Calu3 (cell line): ENCODE measurements around the gene PLSCR4. TPM values are rescaled to one million over a fixed set of nuclear protein-coding genes. Genes with fewer than 3 reads are reported as not detected.

Experiments
- BruUV-seq: library from RNA; stranded (reverse); fragments of 400-500 nt; replicated peaks from 2 replicates; lab custom pipeline; 2021; lab: Mats Ljungman, UMichigan
- CTCF ChIA-PET: fragments of 300-600 bp; sonication (Branson Sonifier 250); formaldehyde crosslinking; loops from one replicate; lab custom pipeline; 2022; ENCODE audit warnings: antibody characterized with exemption; lab: Charles Lee
- DNase-seq: peaks from one replicate; pipeline ENCODE4 v3.0.0; 2022
- H3K27ac Mint-ChIP-seq: one replicate; pipeline ENCODE4 v1.8.0; 2022; ENCODE audit warnings: mixed read lengths; ENCODE audit not compliant: unreplicated experiment
- H3K27me3 Mint-ChIP-seq: one replicate; pipeline ENCODE4 v1.8.0; 2022; ENCODE audit warnings: mixed read lengths; ENCODE audit not compliant: unreplicated experiment
- H3K36me3 Mint-ChIP-seq: one replicate; pipeline ENCODE4 v1.8.0; 2022; ENCODE audit warnings: mild to moderate bottlenecking, moderate library complexity, mixed read lengths; ENCODE audit not compliant: insufficient read depth, unreplicated experiment
- H3K4me1 Mint-ChIP-seq: one replicate; pipeline ENCODE4 v1.8.0; 2022; ENCODE audit warnings: mild to moderate bottlenecking, low read depth, mixed read lengths; ENCODE audit not compliant: unreplicated experiment
- H3K4me3 Mint-ChIP-seq: one replicate; pipeline ENCODE4 v1.8.0; 2022; ENCODE audit warnings: mild to moderate bottlenecking, low read depth, moderate library complexity, mixed read lengths; ENCODE audit not compliant: unreplicated experiment
- H3K9me3 Mint-ChIP-seq: one replicate; pipeline ENCODE4 v1.8.0; 2022; ENCODE audit warnings: low read depth, mixed read lengths; ENCODE audit not compliant: unreplicated experiment
- CTCF ChIP-seq: fragments of 200-600 bp; IDR thresholded peaks from one replicate; pipeline ENCODE4 v1.8.0; 2022; ENCODE audit warnings: antibody characterized with exemption; ENCODE audit not compliant: unreplicated experiment
- intact Hi-C: fragments of 100-400 bp; cut with micrococcal nuclease; formaldehyde crosslinking; loops from one replicate; pipeline ENCODE4 v1.10.0; 2022; ENCODE audit not compliant: unreplicated experiment
- total RNA-seq: library from RNA; stranded (reverse); gene quantifications from 2 replicates; pipeline ENCODE4 v1.2.3, GENCODE V29; 2022

PLSCR4 gene
- total RNA-seq, 1 experiment from 2014 or later, result 10.2 TPM

GRCh38 chr3:146243559-146243958, 7.3 kb downstream of the PLSCR4 start:
- H3K36me3 Mint-ChIP-seq, result no peaks in the 10 kb centered on the region
- no peak overlapping the region for H3K4me3 Mint-ChIP-seq
- CTCF ChIA-PET, result no interaction called here
- no peaks in the 10 kb centered on the region for H3K4me1 Mint-ChIP-seq
- DNase-seq, result no peak
- no peak for TF ChIP-seq CTCF
- no TSS peak for BruUV-seq
- intact Hi-C loops, result no loop called here
- no peak overlapping the region for H3K27ac Mint-ChIP-seq
- H3K9me3 Mint-ChIP-seq, result peaks cover 3% of the 10 kb centered on the region
- H3K27me3 Mint-ChIP-seq, result no peaks in the 10 kb centered on the region

- no peak for TF ChIP-seq CTCF
- CTCF ChIA-PET, result interaction anchor here (0.8 kb wide), 1 partner anchor 86 kb away, joined by 3 read pairs; no protein-coding TSS in a partner anchor
- Mint-ChIP-seq H3K36me3 (no peaks in the 10 kb centered on the region), H3K27ac (no peak overlapping the region), H3K4me1 (no peaks in the 10 kb centered on the region), H3K4me3 (no peak overlapping the region), H3K27me3 (no peaks in the 10 kb centered on the region), H3K9me3 (peaks cover 6% of the 10 kb centered on the region)
- BruUV-seq, result no TSS peak
- no peak for DNase-seq
- intact Hi-C loops, result no loop called here
Measured at GRCh38 chr3:146241523-146242240, 9.2 kb downstream of the PLSCR4 start.

- no peak for TF ChIP-seq CTCF
- no TSS peak for BruUV-seq
- H3K27me3 Mint-ChIP-seq, result no peaks in the 10 kb centered on the region
- H3K4me3 Mint-ChIP-seq, result no peak overlapping the region
- peaks cover 14% of the 10 kb centered on the region for H3K9me3 Mint-ChIP-seq
- intact Hi-C loops, result no loop called here
- no peaks in the 10 kb centered on the region for H3K4me1 Mint-ChIP-seq
- no peak overlapping the region for H3K27ac Mint-ChIP-seq
- CTCF ChIA-PET, result interaction anchor here (0.6 kb wide), 1 partner anchor 320 kb away, joined by 4 read pairs; no protein-coding TSS in a partner anchor
- DNase-seq, result no peak
- H3K36me3 Mint-ChIP-seq, result no peaks in the 10 kb centered on the region
Measured at GRCh38 chr3:146233487-146233886, 17.4 kb downstream of the PLSCR4 start.

GRCh38 chr3:146227486-146227885, 23.4 kb downstream of the PLSCR4 start:
- DNase-seq, result no peak
- CTCF ChIA-PET, result interaction anchor here (0.6 kb wide), 1 partner anchor 1506 kb away, joined by 3 read pairs; no protein-coding TSS in a partner anchor
- Mint-ChIP-seq H3K27ac (no peak overlapping the region), H3K36me3 (peaks cover 4% of the 10 kb centered on the region), H3K27me3 (no peaks in the 10 kb centered on the region), H3K9me3 (no peaks in the 10 kb centered on the region), H3K4me1 (peaks cover 9% of the 10 kb centered on the region), H3K4me3 (no peak overlapping the region)
- no peak for TF ChIP-seq CTCF
- intact Hi-C loops, result no loop called here
- no TSS peak for BruUV-seq
